B cell (primary cell): ENCODE results near the gene PEX6. TPM values are rescaled to one million over a fixed set of nuclear protein-coding genes. Genes with fewer than 3 reads are reported as not detected.
A peak's percentile ranks its signal among the peaks of the same experiment; 100 is the strongest.

Source experiments
- ATAC-seq: fragments of 200-7000 bp; cut with Tn5 transposase; one replicate; pipeline ENCODE4 v1.10.0; 2021; ENCODE audit warnings: low read depth, mild to moderate bottlenecking, moderate number of reproducible peaks, moderate library complexity
- CTCF ChIA-PET: fragments of 350-600 bp; sonication (Branson Sonifier 250); formaldehyde crosslinking; loops from one replicate; lab custom pipeline; 2021; ENCODE audit warnings: antibody characterized with exemption, inconsistent platforms; lab: Charles Lee
- POLR2A ChIA-PET: fragments of 350-600 bp; sonication (Branson Sonifier 250); formaldehyde crosslinking; loops from one replicate; lab custom pipeline; 2021; ENCODE audit warnings: antibody characterized with exemption; lab: Charles Lee
- DNase-seq: peaks from one replicate; pipeline ENCODE4 v3.0.0; 2013
- H2AFZ ChIP-seq: 2 replicates; pipeline ENCODE4 v1.6.1; 2012; ENCODE audit warnings: mild to moderate bottlenecking, low read depth, low read length; ENCODE audit not compliant: insufficient read depth, poor library complexity, severe bottlenecking
- H3K27ac ChIP-seq, 2 donors: 1 replicate in 1 of 2; 2 replicates in 1 of 2; pipeline ENCODE4 v1.5.1; 2012 to 2013; ENCODE audit warnings: low read length in 2 of 2, mild to moderate bottlenecking in 2 of 2, moderate library complexity in 1 of 2
- H3K27me3 ChIP-seq, 4 experiments: fragments of 200-600 bp in 1 of 4; sonication (generic) in 1 of 4; replicated peaks in 1 of 4; 1 replicate in 2 of 4; 2 replicates in 2 of 4; pipeline versions ENCODE4 v1.6.1 to v1.7.0; 2013 to 2016; ENCODE audit warnings: low read length in 3 of 4, mild to moderate bottlenecking in 2 of 4, mixed read lengths in 1 of 4, moderate library complexity in 1 of 4; ENCODE audit not compliant: insufficient read depth in 4 of 4, control insufficient read depth in 3 of 4; ENCODE audit errors: control extremely low read depth in 1 of 4
- H3K36me3 ChIP-seq, 2 experiments: replicated peaks in 1 of 2; 1 replicate in 1 of 2; 2 replicates in 1 of 2; pipeline versions ENCODE4 v1.6.1 to v1.7.1; 2013; ENCODE audit warnings: low read length in 1 of 2; ENCODE audit not compliant: insufficient read depth in 2 of 2, control insufficient read depth in 1 of 2; ENCODE audit errors: control extremely low read depth in 1 of 2, extremely low read depth in 1 of 2
- H3K4me1 ChIP-seq, 2 donors: fragments of 200-600 bp in 1 of 2; sonication (generic) in 1 of 2; 1 replicate in 1 of 2; 2 replicates in 1 of 2; pipeline versions ENCODE4 v1.5.1 to v1.6.1; 2013 to 2017; ENCODE audit warnings: low read length in 2 of 2; ENCODE audit not compliant: control insufficient read depth in 2 of 2, insufficient read depth in 2 of 2
- H3K4me2 ChIP-seq: replicated peaks from 2 replicates; pipeline ENCODE3; 2012; ENCODE audit warnings: mild to moderate bottlenecking, low read depth, low read length; ENCODE audit not compliant: poor library complexity, severe bottlenecking
- H3K4me3 ChIP-seq, 5 experiments: fragments of 200-600 bp in 1 of 5; sonication (generic) in 1 of 5; 1 replicate in 3 of 5; 2 replicates in 2 of 5; pipeline versions ENCODE4 v1.5.1 to v1.7.0; 2011 to 2016; ENCODE audit warnings: low read length in 4 of 5, mild to moderate bottlenecking in 4 of 5, low read depth in 2 of 5, control low read depth in 1 of 5, moderate library complexity in 1 of 5; ENCODE audit not compliant: insufficient read depth in 1 of 5; ENCODE audit errors: control extremely low read depth in 1 of 5, extremely low read depth in 1 of 5
- H3K79me2 ChIP-seq: fragments of 200-600 bp; sonication (generic); one replicate; pipeline ENCODE4 v1.6.0; 2016; ENCODE audit warnings: low read length; ENCODE audit not compliant: control insufficient read depth, insufficient read depth
- H3K9ac ChIP-seq: fragments of 200-600 bp; sonication (generic); 2 replicates; pipeline ENCODE4 v1.6.1; 2017; ENCODE audit warnings: mild to moderate bottlenecking, low read length, moderate library complexity
- H3K9me3 ChIP-seq, 3 donors: one replicate each; pipeline versions ENCODE4 v1.6.1 to v1.7.1; 2013; ENCODE audit warnings: low read length in 2 of 3; ENCODE audit not compliant: control insufficient read depth in 2 of 3, insufficient read depth in 1 of 3; ENCODE audit errors: control extremely low read depth in 1 of 3
- H4K20me1 ChIP-seq: 2 replicates; pipeline ENCODE4 v1.6.0; 2012; ENCODE audit warnings: mild to moderate bottlenecking, low read length; ENCODE audit not compliant: insufficient read depth, control insufficient read depth, poor library complexity, severe bottlenecking
- H3K27ac Mint-ChIP-seq: one replicate; pipeline ENCODE4 v1.8.0; 2021; ENCODE audit warnings: mixed read lengths
- H3K27me3 Mint-ChIP-seq: one replicate; pipeline ENCODE4 v1.8.0; 2021; ENCODE audit warnings: mixed read lengths
- H3K4me1 Mint-ChIP-seq: one replicate; pipeline ENCODE4 v1.8.0; 2021; ENCODE audit warnings: mixed read lengths
- H3K4me3 Mint-ChIP-seq: one replicate; pipeline ENCODE4 v1.8.0; 2021; ENCODE audit warnings: mixed read lengths
- H3K9me3 Mint-ChIP-seq: one replicate; pipeline ENCODE4 v1.8.0; 2022; ENCODE audit warnings: mixed read lengths; ENCODE audit not compliant: insufficient read depth
- CTCF ChIP-seq: fragments of 200-600 bp; IDR thresholded peaks from one replicate; pipeline ENCODE4 v1.8.0; 2022; ENCODE audit warnings: antibody characterized with exemption, mild to moderate bottlenecking
- EZH2 ChIP-seq: IDR thresholded peaks from 2 replicates; pipeline ENCODE4 v1.6.1; 2012; ENCODE audit warnings: borderline replicate concordance, low read depth, mild to moderate bottlenecking, moderate library complexity, low read length; ENCODE audit not compliant: insufficient read depth, poor library complexity, severe bottlenecking
- WGBS: methylation state at CpG from one replicate; pipeline ENCODE4 v1.1.5; 2013; ENCODE audit warnings: missing lambda C conversion rate; ENCODE audit not compliant: insufficient coverage; 5-methylcytosine and 5-hydroxymethylcytosine counted together
- intact Hi-C: fragments of 100-400 bp; cut with micrococcal nuclease; formaldehyde crosslinking; loops from one replicate; pipeline ENCODE4 v1.10.0; 2022
- polyA plus RNA-seq: library from polyadenylated mRNA; depleted of rRNA; stranded (reverse); fragments of >200 nt; gene quantifications from 2 replicates; pipeline ENCODE4 v1.2.3, GENCODE V29; 2012
- total RNA-seq, 2 donors: library from RNA; stranded (reverse); fragments of 120-200 nt in 1 of 2; gene quantifications; 1 replicate in 1 of 2; 2 replicates in 1 of 2; pipeline versions ENCODE4 v1.2.3 to v1.2.4, GENCODE V29; 2013 to 2022

Gene PEX6
- total and polyA plus RNA-seq, 2 donors (not counting 1 experiment from before 2014, with no cell fraction given) = 16.0 to 16.6 TPM

GRCh38 chr6:42961020-42961470 lies 17.9 kb downstream of the PEX6 start:
- Mint-ChIP-seq H3K27me3 (no peaks in the 10 kb centered on the region), H3K27ac (no peak overlapping the region), H3K9me3 (no peaks in the 10 kb centered on the region), H3K4me3 (peak overlapping the region; percentile 78), H3K4me1 (peaks cover 13% of the 10 kb centered on the region)
- no peaks in the 10 kb centered on the region for H3K9me3 ChIP-seq
- peaks cover 9 to 16% of the 10 kb centered on the region in 2 donors for H3K4me1 ChIP-seq
- peak overlapping the region; percentile 77 for H2AFZ ChIP-seq
- peak overlapping the region in 4 of 5 experiments; percentile 41 to 61 (median 54) for H3K4me3 ChIP-seq
- ATAC-seq = no peak
- H3K9ac ChIP-seq = peak overlapping the region; percentile 65
- H3K79me2 ChIP-seq = no peaks in the 10 kb centered on the region
- CTCF ChIA-PET = interaction anchor here (1.7 kb wide), 1 partner anchor 182 kb away, joined by 4 read pairs; no protein-coding TSS in a partner anchor
- DNase-seq = no peak
- POLR2A ChIA-PET = interaction anchor here (1.1 to 1.4 kb wide), 2 partner anchors 10 to 31 kb away, joined by 3 read pairs; no protein-coding TSS in a partner anchor
- intact Hi-C loops = loop anchor here (2.0 to 5.0 kb wide), 2 partner anchors 18 to 59 kb away; partner anchors contain the start of gene PEX6
- no peak overlapping the region for H3K27ac ChIP-seq
- no peaks in the 10 kb centered on the region for H4K20me1 ChIP-seq
- peaks cover 0 to 19% of the 10 kb centered on the region in 2 experiments for H3K36me3 ChIP-seq
- no peak for TF ChIP-seq EZH2
- TF ChIP-seq CTCF = no peak
- peak overlapping the region; percentile 85 for H3K4me2 ChIP-seq
- 48% methylated on average over 14 of the region's 15 CpGs for WGBS
- H3K27me3 ChIP-seq = peaks cover 0 to 12% (median 3%) of the 10 kb centered on the region in 4 experiments
